ENCODE results near the gene TPH2.

Gene TPH2

GRCh38 chr12:72037006-72037795 lies 98.6 kb downstream of the TPH2 start:
- no peak for DNase-seq

GRCh38 chr12:72041811-72042210 lies 103.2 kb downstream of the TPH2 start:
- DNase-seq, result no peak

GRCh38 chr12:72053604-72054003 lies 115.0 kb downstream of the TPH2 start:
- DNase-seq, result no peak

GRCh38 chr12:72054511-72054910 lies 115.9 kb downstream of the TPH2 start:
- DNase-seq, result no peak

DNA sequence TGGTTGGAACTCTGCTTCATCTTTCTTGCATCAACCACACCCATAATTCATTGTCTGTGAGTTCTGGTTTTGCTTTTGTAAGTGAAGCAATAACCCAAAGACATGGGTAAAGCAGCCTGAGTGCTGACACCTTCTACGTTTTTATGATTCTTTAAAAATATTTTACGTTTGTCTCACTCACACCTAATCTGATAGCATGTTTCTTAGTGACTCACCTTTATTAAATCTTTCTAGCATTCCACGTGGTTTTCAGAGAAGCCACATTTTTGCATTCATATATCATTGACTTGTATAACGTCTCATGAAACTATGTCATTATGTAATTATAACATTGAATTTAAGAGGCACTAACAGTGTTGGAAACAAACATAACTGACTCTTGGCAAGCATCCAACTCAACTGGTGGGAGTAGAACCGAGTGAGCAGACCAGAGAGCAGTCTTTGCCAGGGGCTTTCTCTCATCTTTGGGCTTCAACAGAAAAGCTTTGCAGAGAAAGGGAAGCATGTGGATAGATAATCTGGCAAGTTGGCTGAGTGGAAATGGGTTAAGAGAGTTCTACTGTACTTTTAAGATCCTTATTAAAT lies 118.8 kb downstream of the TPH2 start:
- no peak for DNase-seq

DNA sequence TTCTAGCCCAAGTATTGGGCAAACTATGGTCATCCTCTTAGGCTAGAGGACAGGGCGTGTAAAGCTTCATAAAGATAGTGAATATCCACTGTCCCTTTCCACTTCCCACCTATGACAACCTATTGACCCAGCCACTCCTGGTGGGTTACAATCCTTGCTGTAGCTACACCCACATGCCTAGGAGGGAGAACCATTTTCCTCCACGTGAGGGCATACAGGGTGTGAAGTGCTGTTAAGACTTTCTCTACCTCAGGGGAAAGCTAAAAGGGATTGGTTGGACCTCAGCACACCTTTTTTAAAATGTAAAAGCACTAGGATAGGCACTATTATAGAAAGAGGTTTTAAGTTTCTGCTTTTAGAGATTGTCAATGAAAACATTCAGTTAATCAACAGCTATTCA lies 124.4 kb downstream of the TPH2 start:
- DNase-seq, result no peak

DNA sequence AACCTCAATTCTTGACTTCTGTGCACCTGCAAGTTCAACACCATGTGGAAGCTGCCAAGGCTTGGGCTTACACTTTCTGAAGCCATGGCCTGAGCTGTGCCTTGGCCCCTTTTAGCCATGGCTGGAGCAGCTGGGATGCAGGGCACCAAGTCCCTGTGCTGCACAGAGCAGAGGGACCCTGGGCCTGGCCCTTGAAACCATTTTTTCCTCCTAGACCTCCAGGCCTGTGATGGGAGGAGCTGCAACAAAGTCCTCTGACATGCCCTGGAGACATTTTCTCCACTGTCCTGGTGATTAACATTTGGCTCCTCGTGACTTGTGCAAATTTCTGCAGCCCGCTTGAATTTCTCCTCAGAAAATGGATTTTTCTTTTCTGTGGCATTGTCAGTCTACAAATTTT lies 132.4 kb downstream of the TPH2 start:
- no peak for DNase-seq

GRCh38 chr12:72072592-72073212 lies 134.1 kb downstream of the TPH2 start:
- no peak for DNase-seq

GRCh38 chr12:72074065-72074464 lies 135.4 kb downstream of the TPH2 start:
- DNase-seq, result no peak

DNA sequence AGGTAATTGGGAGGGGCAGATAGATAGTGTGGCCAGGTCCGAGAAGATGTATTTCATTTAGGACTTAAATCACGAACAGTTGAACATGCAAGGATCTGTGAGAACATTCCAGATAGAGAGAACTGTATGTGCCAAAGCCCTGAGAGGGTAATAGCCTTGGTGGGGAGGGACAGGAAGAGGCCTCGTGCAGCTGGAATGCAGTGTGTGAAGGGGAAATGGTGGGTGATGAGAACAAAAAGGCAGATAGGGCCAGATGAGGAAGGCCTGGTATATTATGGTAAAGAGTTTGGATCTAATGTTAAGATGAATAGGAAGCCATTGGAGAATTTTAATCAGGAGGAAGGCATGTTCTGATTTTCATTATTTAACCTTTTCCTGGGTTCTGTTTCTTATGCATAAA lies 136.3 kb downstream of the TPH2 start:
- no peak for DNase-seq

- no peak for DNase-seq
These were observed 136.8 kb downstream of the TPH2 start for GRCh38 chr12:72075401-72075800.

GRCh38 chr12:72075891-72076557 lies 137.4 kb downstream of the TPH2 start:
- no peak for DNase-seq

DNA sequence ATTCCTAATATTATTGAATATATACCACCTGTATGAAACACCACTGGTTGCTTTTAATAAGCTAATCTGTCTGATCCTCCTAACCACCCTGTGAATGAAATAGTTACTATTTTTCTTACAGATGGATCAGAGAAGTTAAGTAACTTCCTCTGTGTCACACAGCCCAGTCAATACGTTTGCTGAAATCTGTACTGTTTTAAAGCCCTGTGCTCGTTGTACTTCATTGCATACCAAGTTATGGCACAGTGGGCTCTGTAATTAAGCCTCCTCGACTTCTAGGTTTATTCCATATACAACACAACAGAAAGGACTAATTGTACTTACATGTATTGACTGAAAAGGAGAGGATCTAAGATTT lies 137.9 kb downstream of the TPH2 start:
- DNase-seq, result no peak

DNA sequence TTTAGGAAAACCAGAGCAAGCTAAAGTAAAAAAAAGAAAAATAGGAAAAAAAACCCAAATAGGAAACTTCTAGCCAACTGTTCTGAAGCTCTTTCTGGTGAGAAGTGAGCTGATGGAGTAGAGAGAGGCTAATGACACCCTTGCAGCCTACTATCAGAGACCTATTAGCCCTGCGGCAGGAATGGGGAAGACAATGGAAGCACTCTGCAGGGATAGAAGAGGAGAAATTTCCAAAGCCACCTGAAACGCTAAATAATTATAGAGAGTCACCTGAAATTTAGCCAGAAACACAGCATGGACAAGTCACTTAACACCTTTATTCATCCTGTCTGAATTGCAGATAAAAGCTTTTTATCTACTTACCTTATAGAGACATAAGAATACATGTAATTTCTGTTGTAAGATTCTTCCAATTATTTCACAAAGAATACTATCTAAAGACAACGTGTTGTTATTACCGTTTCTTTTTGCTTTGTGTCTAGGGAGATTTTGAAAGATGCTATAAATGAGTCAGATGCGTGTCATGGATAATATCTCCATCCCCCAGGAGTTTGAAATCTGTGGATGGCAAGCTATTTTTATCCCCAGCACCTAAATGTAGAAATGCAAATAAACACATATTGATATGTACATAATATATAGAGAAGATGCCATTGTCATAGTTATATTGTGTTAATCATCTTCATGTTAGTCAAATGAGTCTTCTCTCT lies 138.6 kb downstream of the TPH2 start:
- DNase-seq, result no peak

DNA sequence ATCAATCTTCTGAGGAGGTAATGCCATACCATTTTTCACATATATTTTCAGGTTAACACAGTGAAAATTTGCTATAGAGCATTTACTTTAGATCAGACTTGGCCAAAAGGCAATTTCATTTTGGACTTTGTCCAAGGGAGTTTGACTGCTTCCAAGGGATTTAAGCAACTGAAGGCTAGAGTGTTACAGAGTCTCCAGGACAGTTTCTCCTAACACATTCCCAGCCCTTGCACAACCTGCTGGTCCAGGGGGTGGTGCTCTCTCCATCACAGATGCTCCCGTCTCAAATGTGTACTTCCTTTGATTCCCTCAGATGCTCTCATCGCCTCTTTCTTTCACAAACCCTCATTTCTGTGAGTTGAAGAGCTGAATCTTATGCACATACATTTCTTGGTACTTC lies 143.1 kb downstream of the TPH2 start:
- DNase-seq, result no peak

All from activated CD4-positive, alpha-beta T cell treated with anti-CD3 and anti-CD28 coated beads, Interleukin-2, amount 50 U/mL, for 16 hours (primary cell).